GM10266 (cell line): ENCODE data around the gene TDP2.
"Not testable (repeated sequence)": the region's sequence is repeated elsewhere in the genome, so short reads cannot be mapped to it uniquely, and the experiment has no call there.

Experiments used
- DNase-seq: peaks from one replicate; pipeline ENCODE4 v3.0.0; 2012; ENCODE audit errors: extremely low spot score
- TF ChIP-seq, protein P1 (sequence below): IDR thresholded peaks from 2 replicates; pipeline ENCODE4 v1.5.1; 2012; ENCODE audit warnings: mild to moderate bottlenecking, low read depth; ENCODE audit not compliant: control insufficient read depth, insufficient read depth; ENCODE audit errors: missing control alignments

Gene TDP2

DNA sequence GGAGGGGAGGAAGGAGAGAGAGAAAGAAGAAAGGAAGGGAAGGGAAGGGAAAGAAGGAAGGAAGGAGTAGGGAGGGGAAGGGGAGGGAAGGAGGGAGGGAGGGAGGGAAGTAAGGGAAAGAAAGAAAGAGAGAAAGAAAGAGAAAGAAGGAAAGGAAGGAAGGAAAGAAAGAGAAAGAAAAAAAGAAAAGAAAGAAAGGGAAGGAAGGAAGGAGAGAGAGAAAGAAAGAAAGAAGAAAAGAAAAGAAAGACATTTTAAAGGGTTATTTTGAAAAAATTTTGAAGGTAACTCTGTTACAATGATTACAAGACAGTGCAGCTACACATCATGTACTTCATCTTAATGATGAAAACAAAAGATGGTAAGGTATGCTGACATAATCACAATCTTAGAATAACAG is 24.6 kb downstream of the TDP2 start:
- TF ChIP-seq, protein P1, sequence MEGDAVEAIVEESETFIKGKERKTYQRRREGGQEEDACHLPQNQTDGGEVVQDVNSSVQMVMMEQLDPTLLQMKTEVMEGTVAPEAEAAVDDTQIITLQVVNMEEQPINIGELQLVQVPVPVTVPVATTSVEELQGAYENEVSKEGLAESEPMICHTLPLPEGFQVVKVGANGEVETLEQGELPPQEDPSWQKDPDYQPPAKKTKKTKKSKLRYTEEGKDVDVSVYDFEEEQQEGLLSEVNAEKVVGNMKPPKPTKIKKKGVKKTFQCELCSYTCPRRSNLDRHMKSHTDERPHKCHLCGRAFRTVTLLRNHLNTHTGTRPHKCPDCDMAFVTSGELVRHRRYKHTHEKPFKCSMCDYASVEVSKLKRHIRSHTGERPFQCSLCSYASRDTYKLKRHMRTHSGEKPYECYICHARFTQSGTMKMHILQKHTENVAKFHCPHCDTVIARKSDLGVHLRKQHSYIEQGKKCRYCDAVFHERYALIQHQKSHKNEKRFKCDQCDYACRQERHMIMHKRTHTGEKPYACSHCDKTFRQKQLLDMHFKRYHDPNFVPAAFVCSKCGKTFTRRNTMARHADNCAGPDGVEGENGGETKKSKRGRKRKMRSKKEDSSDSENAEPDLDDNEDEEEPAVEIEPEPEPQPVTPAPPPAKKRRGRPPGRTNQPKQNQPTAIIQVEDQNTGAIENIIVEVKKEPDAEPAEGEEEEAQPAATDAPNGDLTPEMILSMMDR, result no peak
- no peak for DNase-seq

DNA sequence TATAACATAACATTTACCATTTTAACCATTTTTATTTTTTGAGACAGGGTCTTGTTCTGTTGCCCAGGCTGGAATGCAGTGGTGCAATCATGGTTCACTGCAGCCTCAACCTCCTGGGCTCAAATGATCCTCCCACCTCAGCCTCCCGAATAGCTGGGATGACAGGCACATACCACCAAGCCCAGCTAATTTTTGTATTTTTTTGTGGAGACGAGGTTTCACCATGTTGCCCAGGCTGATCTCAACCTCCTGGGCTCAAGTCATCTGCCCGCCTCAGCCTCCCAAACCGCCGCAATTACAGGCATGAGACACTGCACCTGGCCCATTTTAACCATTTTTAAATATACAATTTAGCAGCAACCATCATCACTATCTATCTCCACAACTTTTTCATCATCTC is 26.1 kb downstream of the TDP2 start:
- not testable (repeated sequence) for DNase-seq

DNA sequence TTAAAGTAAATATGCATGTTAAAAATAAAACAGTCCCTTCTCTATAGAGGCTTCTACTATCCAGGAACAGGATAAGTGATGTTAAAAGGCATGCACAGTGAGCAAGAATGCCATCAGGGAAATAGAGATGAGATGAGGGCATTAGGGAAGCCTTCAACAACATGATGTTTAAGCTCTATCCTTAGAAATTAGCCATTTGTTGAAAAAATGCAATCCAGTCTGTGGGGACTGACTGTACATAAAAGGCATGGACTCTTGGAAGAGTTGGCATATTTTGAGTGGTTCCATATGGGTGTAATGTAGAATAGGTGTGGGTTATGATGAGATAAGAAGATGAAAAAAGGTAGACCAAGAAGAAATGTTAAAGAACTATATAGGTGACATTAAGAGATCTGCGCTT is 26.5 kb downstream of the TDP2 start:
- DNase-seq, result no peak
- TF ChIP-seq, protein P1, result no peak

DNA sequence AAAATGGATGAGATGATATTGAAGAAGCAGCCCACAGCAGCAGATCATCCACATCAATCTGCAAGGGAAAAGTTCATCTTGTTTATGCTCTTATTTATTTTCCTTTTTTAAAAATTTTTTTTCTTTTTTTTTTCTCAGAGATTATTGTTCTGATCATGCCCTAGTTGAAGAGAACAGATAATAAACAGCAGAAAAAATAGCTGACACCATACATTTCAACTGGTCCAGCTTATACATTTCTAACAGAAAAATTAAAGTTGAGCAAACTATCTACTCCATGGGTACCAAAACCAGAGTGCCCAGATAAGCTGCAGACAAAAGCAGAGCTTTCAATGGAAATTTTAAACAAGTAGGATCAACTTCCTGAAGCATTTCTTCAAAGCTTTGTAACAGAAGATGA is 30.0 kb downstream of the TDP2 start:
- TF ChIP-seq, protein P1, result no peak
- no peak for DNase-seq

DNA sequence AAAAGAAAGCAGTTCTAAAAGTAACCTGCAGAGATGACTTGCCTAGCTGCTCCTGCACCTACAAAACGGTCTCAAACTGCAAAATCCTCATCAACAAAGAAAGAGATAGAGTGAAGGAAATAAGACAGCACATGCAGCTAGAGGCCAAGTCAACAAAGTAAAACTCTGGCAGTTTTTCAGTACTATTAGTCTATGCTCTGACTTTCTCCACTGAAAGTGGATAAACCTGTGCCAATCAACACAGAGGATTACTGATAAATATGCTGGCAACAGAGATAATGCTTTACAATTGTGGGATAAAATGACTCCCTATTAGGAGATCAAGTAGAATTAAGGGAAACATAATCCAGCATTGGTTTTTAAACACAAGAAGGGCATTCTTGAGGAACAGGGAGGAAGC is 34.1 kb downstream of the TDP2 start:
- TF ChIP-seq, protein P1, result no peak
- DNase-seq, result no peak

DNA sequence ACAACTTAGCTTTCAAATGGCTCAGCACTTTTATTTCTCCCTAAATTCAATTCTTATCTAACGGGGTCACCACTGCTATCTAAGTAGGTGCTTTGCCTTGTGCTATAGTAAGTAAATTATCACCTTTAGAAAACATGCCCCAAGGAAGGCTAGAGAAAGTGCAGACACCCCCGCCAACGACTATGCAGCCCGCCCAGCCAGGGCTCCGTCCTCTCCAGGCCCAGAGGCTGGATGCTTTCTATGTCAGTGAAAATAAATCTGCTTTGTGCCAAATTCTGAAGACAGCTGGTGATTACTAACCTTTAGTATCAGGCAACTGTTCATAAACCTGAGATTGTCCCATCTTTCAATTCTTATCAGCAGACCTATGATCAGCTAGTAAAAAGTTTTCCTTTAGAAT is 35.0 kb downstream of the TDP2 start:
- TF ChIP-seq, protein P1, result no peak
- DNase-seq, result no peak

DNA sequence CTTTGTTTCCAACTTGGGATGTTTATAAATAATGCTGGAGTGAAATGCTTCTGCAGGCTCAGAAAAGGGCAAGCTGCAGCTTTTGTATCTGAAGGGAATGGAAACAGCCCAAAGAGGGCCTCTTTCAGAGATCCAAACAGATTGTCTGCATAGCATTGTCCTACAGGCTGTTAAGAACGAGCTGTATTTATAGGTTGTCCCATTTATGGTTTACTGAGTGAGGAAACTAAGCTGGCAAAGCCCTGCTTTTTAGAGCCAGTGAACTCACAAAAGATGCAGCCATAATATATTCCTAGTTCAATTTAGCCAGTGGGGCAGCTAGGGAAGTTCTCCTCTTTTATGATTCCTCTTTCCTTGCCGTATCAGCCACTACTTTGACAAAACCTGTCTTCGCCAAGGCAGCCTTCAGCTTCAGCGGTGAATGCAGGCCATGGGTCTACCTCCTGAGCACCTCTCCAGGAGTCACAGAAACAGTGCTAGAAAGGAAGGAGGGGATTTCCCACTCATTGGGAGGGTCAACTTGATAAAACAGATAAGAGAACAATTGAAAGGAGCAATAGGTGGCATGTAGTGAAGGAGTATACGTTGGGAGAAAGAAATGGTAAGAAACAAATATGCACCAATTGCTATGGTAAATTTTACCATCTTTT is 35.7 kb downstream of the TDP2 start:
- no peak for DNase-seq
- TF ChIP-seq, protein P1, result no peak
